ENCODE results near the gene INPP5B. TPM values are rescaled to one million over a fixed set of nuclear protein-coding genes. Genes with fewer than 3 reads are reported as not detected.
A peak's percentile ranks its signal among the peaks of the same experiment; 100 is the strongest.

INPP5B gene
- total RNA-seq, 1 donor from 2014 or later = 21.1 TPM

DNA sequence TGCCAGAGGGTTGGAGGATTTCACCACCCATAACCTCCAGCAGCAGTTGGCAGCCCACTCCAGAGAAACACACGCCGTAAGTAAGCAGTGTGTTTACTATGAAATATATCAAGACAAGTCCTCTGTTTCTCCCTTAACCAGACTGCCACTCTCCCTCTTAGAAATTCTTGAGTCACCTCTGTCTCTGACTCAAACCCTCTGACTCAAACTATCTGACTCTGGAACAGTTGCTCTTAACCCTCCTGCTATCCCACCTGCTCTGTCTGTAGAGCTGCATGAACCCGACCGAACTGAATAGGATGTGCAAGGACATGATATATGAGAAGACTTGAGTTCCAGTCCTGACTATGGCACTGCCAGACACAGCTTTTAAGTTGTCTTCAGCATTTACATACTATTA is 14.1 kb downstream of the INPP5B start:
- Mint-ChIP-seq H3K27me3 (no peaks in the 10 kb centered on the region), H3K4me1 (ENCODE audit: low read depth) (peaks cover 14% of the 10 kb centered on the region), H3K4me3 (ENCODE audit: low read depth) (peak overlapping the region; percentile 38), H3K27ac (no peak overlapping the region), H3K36me3 (ENCODE audit: insufficient read depth) (peaks cover 5% of the 10 kb centered on the region), H3K9me3 (ENCODE audit: low read depth) (no peaks in the 10 kb centered on the region)
- TF ChIP-seq, protein P1, sequence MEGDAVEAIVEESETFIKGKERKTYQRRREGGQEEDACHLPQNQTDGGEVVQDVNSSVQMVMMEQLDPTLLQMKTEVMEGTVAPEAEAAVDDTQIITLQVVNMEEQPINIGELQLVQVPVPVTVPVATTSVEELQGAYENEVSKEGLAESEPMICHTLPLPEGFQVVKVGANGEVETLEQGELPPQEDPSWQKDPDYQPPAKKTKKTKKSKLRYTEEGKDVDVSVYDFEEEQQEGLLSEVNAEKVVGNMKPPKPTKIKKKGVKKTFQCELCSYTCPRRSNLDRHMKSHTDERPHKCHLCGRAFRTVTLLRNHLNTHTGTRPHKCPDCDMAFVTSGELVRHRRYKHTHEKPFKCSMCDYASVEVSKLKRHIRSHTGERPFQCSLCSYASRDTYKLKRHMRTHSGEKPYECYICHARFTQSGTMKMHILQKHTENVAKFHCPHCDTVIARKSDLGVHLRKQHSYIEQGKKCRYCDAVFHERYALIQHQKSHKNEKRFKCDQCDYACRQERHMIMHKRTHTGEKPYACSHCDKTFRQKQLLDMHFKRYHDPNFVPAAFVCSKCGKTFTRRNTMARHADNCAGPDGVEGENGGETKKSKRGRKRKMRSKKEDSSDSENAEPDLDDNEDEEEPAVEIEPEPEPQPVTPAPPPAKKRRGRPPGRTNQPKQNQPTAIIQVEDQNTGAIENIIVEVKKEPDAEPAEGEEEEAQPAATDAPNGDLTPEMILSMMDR (IDR thresholded peaks at IDR 0.05; ENCODE audit: unreplicated experiment) = no peak
- no peak for DNase-seq (ENCODE audit: low spot score, unreplicated experiment)

DNA sequence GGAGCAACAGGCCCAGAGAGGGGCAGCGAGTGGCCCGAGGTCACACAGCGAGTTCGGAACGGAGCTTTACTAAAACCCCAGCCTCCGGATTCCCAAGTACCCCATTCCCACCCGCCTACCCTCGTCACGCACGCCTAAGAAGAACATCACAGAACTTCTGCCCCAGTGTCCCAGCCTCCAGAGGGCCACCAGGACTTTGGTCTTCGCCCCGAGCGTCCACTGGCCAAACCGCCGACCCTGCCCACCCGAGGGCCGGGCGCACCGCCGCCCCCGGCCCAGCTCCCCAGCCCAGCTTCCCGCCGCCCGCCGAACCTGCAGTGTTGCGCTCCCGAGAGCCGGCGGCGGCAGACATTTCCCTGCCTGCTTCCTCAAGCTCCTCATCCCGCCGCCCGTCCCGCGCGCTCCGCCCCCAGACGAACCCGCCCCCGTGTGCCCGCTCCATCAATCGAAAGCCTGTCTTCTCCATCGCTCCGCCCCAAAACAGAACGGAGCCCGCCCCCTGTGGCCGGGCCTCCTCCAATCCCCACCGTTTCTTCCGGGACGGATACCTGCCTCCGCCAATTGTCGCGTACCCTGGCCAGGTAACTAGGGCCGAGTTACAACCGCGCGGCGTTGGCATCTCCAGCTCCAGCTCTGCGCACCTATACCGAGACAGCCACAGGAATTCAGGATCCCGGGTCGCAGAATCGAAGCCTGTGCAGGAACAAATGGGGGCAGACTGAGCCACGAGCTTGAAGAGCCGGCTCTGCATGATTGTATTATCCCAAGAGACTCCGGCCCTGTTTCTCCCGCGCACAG is 15.3 kb downstream of the INPP5B start:
- Mint-ChIP-seq H3K4me3 (ENCODE audit: low read depth) (peak overlapping the region; percentile 84), H3K9me3 (ENCODE audit: low read depth) (no peaks in the 10 kb centered on the region), H3K4me1 (ENCODE audit: low read depth) (peaks cover 14% of the 10 kb centered on the region), H3K36me3 (ENCODE audit: insufficient read depth) (peaks cover 5% of the 10 kb centered on the region), H3K27me3 (no peaks in the 10 kb centered on the region), H3K27ac (peak overlapping the region; percentile 90)
- peak; percentile 96 for DNase-seq (ENCODE audit: low spot score, unreplicated experiment)
- TF ChIP-seq, protein P1 (IDR thresholded peaks at IDR 0.05; ENCODE audit: unreplicated experiment) = no peak

DNA sequence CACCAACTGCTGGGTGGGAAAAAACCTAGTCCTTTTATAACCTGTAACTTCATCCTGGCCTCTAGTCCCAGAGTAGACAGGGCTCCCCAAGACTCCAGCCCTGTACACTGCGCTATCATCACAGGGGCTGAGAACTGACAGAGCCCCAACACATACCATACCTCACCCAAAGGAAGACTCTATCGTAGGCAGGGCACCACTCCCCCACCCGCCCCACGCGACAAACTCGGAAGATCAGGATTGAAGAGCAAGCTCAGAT is 15.8 kb downstream of the INPP5B start:
- Mint-ChIP-seq H3K27me3 (no peaks in the 10 kb centered on the region), H3K4me1 (ENCODE audit: low read depth) (peaks cover 15% of the 10 kb centered on the region), H3K4me3 (ENCODE audit: low read depth) (peak overlapping the region; percentile 84), H3K36me3 (ENCODE audit: insufficient read depth) (peaks cover 3% of the 10 kb centered on the region), H3K9me3 (ENCODE audit: low read depth) (no peaks in the 10 kb centered on the region), H3K27ac (peak overlapping the region; percentile 85)
- TF ChIP-seq, protein P1 (IDR thresholded peaks at IDR 0.05; ENCODE audit: unreplicated experiment) = no peak
- DNase-seq (ENCODE audit: low spot score, unreplicated experiment) = no peak

DNA sequence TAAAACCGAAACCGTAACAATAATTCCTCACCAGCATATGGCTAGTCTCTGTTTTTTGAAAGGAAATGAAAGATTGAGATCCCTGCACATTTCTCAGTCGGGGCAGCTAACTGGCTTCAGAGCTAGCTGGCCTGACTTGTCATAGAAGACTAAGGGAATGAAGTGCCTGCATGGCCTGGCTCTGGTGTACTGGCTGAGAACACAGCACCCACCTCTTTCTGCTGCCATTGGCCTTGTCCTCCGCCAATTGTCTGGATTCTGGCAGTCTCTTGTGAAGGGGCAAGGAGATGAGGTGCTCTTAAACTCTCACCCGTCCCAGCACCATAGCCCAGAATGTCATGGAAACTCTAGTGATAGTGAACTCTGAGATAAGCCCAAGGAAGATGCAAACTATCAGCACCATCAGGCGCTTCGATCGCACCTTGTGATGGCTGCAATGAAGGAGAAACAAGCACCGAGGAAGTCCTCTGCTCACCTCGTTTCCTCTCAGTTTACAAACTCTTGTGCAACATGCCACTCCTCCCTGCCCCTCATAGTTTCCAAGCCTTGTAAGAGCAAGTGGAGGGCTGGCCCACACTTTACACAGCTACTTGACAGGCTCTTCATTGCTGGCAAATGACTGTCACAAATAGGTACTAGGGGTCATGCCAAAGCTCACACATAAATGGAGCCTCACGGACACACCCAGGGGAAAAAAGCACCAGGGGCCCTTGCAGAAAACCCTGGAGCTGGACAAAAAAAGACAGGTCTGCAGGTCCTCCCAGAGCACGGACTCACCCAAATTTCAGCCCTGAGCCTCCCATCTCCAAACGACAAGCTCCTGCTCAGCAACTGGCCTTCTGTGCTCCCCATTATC is 16.4 kb downstream of the INPP5B start:
- H3K27ac Mint-ChIP-seq = peak overlapping the region; percentile 85
- H3K4me3 Mint-ChIP-seq (ENCODE audit: low read depth) = peak overlapping the region; percentile 84
- H3K27me3 Mint-ChIP-seq = no peaks in the 10 kb centered on the region
- peaks cover 21% of the 10 kb centered on the region for H3K4me1 Mint-ChIP-seq (ENCODE audit: low read depth)
- H3K9me3 Mint-ChIP-seq (ENCODE audit: low read depth) = no peaks in the 10 kb centered on the region
- H3K36me3 Mint-ChIP-seq (ENCODE audit: insufficient read depth) = peaks cover 3% of the 10 kb centered on the region
- TF ChIP-seq, protein P1 (IDR thresholded peaks at IDR 0.05; ENCODE audit: unreplicated experiment) = no peak
- no peak for DNase-seq (ENCODE audit: low spot score, unreplicated experiment)

DNA sequence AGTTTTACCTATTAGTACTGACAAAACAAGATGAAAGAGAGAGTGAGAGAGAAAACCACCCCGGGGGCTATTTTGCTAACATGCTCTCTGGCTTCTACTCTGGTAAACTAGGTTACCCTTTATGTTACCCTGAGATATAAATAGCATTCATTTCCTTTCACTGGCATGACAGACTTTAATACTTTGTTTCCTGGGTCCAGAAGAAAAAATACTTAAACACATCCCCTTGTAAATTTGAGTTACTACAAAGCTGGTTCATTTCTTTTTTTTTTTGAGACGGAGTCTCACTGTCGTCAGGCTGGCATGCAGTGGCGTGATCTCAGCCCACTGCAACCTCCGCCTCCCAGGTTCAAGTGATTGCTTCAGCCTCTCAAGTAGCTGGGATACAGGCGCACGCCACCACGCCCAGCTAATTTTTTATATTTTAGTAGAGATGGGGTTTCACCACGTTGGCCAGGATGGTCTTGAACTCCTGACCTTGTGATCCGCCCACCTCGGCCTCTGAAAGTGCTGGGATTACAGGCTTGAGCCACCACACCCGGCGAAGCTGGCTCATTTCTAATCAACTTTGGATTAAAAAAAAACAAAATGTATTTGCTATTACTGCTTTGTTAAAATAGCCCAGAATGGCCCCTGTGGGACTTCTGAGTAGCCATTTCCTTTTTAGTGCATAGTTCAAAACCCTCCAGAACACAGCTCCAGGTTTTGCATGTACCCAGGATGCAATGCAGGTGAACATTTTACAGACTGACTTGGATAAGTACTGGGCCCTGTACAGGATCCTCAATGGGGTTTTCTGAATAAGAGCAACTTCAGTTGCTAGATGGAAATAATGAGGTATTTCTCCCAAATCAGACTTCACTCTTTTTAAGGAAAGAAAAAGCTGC is 20.6 kb downstream of the INPP5B start:
- Mint-ChIP-seq H3K9me3 (ENCODE audit: low read depth) (no peaks in the 10 kb centered on the region), H3K36me3 (ENCODE audit: insufficient read depth) (peaks cover 4% of the 10 kb centered on the region), H3K4me3 (ENCODE audit: low read depth) (no peak overlapping the region), H3K27ac (no peak overlapping the region), H3K4me1 (ENCODE audit: low read depth) (peaks cover 16% of the 10 kb centered on the region), H3K27me3 (no peaks in the 10 kb centered on the region)
- no peak for DNase-seq (ENCODE audit: low spot score, unreplicated experiment)
- TF ChIP-seq, protein P1 (IDR thresholded peaks at IDR 0.05; ENCODE audit: unreplicated experiment) = no peak
